Activated T-helper 1 cell treated with Interleukin-2 at 50 U/mL for 16 hours (primary cell): Measurements from ENCODE around the gene OSBPL2.

Source experiments
- DNase-seq: peaks from one replicate; pipeline ENCODE4 v3.0.0-alpha.2; 2020; ENCODE audit warnings: low read depth

The OSBPL2 gene

DNA sequence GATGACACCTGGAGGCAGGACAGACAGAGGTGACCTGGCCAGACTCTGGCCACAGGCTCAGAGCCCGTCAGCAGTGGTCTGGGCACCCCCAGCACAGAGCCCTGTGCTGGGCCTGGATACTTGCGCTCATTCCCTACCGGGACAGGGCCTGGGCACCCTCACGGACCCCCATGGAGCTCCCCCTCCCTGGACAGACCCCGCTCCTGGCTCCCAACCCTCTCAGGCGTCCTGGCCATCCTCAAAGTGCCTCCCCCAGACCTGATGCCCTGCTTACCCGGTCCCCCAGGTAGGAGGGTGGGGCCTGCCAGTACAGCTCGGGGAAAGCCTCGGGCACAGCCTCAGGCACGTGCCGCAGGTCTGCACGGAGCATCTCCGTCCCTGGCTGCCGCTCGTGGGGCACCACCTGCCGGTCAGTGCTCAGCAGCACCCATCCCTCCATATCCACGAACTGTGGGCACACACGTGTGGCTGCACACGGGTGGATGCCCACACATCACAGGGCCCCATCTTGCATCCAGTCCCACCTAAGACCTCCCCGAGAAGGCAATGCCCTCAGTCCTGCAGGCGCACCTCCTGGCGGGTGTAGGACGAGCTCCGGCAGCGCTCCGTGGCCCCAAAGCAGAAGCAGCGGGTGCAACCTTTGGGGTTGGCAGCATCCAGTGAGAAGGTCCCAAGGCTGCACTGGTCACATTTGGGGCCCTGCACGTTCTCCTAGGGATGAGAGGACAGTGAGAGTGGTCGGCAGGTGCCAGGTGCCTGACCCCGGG lies 88.8 kb downstream of the OSBPL2 start:
- no peak for DNase-seq

DNA sequence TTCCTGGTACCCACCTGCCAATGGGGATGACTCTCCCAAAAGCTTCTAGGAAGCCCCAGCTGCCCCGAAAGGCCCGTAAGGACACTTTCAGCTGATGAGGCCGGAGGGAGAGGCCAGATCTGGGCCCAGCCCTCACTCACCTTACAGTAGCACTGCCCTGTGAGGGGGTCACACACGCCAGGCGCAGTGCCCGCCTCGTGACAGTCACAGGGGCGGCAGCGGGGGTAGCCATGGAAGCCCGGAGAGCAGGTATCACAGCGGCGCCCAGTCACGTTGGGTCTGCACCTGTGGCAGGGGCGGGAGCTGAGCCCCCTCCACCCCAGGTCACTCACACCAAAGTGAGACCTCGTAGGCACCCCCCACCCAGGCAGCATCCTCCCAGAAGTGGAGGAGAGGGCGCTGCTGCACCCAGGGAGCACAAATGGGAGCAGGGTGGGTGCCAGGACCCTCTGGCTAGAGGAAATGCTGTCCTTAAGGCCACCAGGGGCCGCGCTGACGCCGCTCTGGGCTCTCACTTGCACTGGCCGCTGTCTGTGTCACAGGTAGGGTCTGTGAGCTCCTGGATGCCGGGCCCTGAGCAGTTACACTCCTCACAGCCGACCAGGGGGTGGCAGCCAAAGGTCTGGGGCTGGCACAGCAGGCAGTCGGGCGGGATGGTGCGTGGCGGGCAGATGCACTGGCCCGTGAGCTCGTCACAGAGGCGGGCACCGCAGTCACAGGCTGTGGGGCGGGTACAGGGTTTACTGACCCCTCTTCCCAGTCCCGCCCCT lies 89.6 kb downstream of the OSBPL2 start:
- no peak for DNase-seq

DNA sequence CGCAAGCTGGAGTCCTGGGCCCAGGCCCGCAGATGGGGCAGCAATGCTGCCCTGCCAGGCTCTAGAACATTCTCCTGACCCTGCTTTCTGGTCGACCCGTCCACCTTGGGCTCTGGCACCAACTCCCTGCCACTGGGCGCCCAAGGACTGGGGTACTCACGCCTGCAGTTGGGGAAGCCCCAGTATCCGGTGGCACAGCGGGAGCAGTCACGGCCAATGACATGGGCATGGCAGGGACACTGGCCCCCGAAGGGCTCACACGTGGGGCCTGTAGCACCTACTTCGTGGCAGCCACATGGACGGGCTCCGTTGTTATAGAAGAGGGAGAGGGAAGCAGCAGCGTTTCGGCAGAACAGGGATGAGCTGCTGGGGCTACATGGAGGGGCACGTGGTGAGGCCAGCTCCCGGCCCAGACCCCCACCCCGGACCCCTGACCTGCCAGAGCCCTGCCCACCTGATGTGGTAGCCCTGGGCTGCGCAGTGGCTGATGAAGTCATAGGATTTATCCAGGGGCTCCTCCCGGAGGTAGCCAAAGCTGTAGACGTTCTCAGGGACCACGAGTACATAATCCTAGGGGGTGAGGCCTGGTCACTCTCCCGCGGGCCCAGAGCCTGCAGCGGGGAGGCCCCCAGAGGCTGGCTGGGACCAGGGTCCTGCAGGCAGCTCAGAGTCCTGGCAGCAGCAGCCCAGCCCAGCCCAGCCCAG lies 90.5 kb downstream of the OSBPL2 start:
- DNase-seq: no peak

DNA sequence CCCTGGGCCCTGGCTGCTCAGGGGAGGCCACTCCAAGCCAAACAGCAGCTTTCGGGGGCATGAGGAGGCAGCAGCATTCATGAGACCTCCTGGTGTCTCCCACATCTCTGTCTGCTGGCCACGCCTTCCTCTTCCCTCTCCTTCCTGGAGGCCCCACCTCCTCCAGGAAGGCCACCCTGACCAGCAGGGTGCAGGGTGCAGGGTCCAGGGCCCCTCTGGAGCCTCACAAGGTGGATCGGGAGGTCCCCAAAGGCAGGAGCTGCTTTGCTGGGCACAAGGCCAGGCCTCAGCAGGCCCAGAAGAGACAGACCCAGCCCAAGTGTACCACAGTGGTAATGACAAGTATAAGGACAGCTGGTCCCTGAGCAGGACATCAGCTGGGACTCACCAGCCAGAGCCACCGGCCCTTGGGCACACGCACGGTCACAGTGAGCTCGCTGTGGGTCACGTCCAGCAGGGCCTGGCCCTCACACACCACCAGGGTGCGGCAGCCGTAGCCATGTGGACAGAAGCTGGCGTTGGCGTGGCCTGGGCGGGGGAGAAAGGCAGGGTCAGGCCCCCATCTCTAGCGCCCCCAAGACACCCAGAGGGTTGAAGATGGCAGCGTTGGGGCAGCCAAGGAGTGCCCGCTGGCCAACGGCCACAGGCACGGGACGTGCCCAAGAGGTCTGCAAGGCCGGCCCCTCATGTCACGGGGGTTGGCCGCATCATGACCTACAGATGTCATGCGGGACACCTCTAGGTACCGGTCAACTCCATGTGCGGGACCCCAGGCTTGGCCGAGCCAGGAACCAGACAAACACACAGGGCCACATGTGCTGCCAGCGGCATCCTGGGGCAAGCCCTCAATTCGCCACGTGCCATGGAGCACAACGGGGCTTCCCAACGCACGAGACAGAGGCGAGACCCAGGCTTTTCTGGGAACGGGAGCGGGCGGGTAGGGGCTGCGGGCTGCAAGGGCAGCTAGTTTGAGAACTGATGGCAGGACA lies 91.4 kb downstream of the OSBPL2 start:
- DNase-seq: no peak

DNA sequence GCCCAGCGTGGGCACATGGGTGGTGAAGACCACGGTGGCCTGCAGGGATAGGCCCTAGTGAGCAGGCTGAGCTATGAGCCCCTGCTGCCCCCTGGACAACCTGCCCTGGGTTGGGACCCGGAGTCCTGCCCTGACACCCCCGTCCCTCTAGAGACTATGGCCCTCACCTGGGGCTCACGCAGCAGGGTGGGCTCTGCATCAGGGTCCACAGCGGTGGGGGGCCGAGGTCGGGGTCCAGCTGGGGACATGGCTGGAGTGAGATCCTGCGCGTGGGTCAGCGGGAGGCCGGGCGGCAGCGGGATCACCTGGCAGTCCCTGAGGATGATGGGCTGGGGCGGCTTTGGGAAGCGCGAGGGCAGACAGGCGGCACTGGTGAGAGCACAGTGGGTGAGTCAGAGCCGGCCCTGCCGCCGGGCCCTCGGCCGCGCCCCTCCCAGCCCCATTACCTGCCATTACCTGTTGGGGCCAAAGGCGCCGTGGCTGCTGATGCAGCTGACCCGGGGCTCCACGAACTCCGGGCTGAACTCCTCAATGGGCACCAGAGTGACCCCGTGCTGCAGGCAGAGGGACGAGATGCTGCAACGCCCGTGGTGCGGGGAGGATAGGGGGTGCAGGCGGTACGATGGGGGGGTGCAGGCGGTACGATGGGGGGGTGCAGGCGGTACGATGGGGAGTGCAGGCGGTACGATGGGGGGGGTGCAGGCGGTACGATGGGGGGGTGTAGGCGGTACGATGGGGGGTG lies 92.4 kb downstream of the OSBPL2 start:
- no peak for DNase-seq

DNA sequence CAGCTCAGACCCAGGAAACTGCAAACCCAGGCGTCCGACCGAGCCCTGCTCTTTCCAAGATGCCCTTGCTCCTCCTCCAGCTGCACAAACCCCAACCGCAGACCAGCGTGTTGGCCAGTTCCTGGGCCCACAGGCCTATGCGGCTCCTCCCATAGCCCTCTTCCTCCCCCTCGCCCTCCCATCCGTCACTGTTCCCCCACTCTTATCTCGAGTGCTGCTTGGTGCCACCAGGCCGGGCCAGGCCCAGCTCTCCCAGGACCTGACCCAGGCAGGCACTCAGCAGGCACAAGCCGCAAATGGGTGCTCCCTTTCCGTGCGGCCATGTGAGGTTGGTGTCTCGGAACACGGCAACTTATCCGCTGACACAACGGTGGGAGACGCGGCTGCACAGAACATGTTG lies 93.0 kb downstream of the OSBPL2 start:
- no peak for DNase-seq

DNA sequence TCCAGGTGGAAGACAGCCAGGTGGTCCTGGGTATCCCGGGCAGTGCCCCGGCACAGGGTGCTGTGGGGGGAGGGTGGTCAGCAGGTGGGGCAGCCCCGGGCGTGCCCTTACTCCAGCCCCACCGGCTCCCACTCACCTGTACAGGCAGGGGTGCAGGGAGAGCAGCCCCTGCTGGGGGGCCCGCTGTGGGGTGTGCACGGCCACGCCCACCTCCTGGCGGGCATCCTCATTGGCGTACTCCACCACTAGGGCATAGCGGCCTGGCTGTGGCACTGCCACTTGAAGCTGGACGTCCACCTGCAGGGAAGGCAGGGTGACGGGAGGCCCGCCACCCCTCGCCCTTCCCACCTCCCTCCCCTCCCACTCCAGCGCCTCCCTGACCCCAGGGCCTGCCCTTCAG lies 94.1 kb downstream of the OSBPL2 start:
- no peak for DNase-seq

DNA sequence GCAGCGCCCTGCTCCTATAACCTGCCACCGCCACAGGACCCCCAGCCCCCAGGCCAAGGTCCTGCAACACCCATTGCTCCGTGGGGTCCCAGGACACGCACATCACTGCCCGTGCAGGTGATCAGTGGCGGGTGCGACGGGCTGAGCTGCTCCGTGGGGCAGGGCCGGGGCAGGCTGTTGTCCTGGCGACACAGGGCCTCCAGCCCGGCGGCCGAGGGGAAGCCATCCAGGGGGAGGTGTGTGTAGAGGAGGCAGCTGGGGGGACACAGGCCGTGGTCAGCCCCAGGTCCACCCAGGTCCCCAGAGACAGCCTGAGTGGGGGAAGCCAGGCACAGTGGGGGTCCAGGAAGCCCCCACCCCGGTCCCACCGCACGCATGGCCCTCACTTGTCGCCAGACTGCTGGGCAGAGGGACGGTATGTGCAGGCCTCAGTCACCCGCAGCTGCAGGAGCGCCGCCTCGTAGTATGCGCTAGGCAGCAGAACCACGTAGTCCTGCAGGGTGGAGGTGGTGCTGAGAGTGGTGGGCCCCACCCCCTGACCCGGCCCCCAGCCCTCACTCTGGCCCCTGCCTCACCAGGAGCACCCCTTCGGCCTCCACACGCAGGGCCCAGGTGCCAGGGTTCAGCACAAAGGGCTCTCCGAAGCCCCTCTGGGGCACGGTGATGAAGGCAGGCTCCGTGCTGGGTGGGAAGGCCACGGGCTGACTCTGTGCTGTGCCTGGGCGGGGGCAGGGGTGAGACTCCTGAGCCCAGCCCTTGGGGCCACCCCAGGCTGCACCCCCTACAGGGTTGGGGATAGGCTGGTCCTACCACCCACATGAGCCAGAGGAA lies 94.9 kb downstream of the OSBPL2 start:
- no peak for DNase-seq

DNA sequence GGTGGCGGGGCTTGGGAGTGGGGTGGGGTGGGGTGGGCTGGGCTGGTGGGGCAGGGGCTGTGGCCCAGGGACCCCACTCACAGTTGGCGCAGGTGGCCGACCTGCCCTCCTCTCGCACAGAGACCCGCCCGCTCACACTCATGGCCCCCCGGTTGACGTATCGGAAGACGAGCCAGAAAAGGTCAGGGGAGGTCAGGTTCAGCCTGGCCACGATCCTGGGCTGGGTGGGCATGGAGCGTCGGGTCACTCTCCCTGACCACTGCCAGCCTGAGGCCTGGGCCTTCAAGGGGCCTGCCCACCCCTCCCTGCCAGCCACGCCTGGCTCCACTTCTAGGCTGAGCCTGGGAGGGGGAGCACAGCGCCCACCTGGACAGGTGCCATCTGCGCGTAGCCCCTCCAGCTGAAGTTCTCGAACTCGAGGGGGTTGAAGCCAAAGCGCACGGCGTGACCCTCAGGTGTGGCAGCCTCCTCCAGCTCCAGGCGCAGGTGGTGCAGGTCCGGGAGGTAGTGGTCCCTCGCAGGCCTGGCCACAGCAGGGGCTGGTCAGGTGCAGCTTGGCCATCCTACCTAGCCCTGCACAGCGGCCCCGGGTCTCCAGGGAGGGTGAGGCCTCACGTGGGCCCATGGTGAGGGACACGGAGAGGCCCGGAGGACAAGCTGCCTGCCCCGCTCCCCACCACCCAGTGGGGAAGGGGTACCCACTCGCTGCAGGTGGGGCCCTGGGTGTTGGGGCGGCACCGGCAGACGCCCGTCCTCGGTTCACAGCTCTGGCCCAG lies 95.7 kb downstream of the OSBPL2 start:
- no peak for DNase-seq

DNA sequence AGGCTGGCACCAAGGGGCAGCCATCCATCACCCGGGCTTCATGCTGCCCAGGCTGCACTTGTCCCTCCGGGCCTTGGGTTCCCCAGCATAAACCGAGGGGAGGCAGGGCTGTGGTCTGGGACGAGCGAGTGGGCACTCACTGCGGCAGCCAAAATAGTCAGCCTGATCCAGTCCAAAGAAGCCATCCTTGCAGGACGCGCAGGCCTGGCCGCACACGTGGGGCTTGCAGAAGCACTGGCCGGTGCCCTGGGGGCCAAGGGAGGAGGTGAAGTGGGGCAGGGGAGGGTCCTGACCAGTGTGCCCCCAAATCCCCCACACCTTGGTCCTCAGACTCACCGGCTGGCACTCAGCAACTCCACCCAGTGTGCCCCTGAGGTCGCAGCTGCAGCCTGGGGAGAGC lies 96.6 kb downstream of the OSBPL2 start:
- DNase-seq: no peak

DNA sequence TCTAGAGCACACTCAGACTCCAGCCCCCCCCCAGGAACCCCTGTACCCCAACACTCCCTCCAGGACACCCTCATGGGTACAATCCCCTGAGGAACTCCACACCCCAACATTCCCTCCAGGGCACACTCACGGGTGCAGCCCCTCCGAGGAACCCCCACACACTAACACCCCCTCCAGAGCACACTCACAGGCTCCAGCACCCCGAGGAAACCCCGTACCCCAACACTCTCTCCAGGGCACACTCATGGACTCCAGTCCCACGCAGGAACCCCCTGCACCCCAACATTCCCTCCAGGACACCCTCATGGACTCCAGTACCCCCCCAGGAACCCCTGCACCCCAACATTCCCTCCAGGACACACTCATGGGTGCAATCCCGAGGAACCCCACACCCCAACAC lies 97.2 kb downstream of the OSBPL2 start:
- no peak for DNase-seq

DNA sequence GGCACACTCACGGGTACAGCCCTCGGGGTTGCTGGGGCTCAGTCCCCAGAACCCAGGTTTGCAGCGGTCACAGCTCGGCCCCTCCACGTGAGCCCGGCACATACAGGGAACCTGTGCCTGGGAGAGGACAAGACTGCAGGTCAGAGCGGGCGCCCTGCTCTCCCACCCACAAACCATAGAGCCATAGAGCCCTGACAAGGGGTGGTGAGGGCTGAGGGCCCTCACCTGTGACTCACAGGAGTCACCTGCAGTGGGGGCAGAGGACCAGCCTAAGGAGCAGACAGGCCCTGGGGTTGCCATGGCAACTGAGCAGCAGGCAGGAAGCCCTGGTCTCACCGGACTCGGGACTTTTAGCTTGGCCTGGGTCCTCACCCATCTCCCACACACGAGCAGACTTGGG lies 98.0 kb downstream of the OSBPL2 start:
- no peak for DNase-seq

DNA sequence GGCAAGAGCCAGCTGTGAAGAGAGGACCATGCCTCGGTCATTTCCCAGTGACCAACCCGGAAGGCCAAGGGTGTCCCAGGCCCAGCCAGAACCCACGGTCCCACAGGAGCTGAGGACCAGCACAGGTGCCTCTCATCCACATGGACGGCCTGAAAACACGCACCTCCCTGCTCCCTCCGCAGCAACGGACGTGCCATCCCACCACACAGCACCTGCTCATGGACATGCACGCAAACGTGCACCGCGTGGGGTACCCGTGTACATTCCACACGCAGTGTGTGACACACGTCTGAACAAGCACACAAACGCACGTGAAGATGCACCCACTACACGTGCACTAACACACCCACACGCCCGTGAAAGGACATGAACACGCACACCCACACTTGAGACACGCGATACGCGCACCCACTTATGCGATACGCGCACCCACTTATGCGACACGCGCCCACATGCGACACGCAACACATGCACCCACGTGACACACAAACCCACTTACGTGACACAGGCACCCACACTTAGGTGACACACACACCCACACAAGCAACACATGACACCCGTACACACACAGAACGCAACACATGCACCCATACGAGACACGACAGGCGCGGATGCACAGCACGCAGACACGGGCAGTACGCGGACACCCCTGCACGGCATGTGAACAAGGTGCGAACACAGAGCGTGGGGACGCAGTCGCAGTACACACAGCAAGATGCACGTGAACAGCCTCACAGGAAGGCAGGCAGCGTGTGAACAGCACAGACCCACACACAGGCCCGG lies 98.6 kb downstream of the OSBPL2 start:
- DNase-seq: no peak

DNA sequence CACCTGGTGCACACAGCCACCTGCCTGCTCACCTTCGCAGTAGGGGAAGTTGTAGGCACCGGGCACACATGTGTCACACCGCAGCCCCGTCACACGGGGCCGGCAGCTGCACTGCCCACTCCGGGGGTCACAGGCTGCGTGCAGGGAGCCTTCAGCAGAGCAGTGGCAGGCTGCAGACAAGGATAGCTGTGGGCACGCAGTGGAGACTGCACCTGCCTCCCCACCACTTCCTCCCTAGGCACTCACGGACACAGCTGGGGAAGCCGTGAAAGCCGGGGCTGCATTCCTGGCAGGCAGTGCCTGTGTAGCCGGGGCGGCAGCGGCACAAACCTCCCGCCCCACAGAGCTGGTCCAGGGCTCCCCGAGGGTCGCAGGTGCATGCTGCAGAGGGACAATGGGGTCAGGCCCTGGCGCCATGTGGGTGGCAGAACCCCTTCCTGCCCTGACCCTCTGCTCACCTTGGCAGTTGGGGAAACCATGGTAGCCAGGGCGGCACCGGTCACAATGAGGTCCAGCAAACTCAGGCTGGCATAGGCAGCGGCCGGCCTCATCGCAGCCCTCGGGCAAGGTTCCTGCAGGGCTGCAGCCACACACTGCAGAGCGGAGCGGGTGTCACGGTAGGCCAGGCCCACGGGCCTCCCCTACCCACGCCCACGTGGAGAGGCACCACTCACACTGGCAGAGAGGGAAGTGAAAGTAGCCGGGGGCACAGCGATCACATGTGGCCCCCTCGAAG lies 99.4 kb downstream of the OSBPL2 start:
- no peak for DNase-seq

DNA sequence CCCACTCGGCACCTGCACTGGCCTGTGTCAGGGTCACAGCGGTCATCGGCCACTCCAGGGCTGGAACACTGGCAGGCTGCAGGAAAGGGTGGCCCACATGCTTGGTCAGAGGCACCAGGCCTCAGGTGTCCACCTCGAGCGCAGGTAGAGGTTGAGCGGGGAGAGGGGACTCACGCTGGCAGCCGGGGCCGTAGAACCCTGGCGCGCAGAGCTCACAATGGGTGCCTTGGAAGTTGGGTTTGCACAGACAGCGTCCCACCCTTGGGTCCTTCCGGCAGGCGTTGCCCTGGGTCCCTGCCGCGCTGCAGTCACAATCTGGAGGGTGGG lies 99.9 kb downstream of the OSBPL2 start:
- no peak for DNase-seq

DNA sequence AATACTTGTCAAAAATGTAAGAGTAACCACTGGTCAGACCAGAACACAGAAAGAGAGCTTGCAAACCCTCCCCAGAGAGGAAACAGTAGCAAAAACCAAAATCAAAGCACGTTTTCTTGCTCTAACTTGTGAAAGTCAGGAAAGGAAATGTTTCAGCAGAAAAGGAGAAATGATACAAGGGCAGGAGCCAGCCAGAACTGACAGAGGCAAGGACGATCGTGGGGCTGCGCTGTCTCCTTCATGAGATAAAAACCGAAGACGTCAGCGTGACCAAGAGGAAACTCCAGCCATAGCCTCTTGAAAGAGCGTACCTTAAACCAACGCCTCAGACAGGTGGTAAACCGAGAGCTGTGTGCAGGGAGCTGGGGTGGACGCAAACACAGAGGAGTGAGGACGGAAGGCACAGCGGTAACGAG lies 101.3 kb downstream of the OSBPL2 start:
- no peak for DNase-seq

DNA sequence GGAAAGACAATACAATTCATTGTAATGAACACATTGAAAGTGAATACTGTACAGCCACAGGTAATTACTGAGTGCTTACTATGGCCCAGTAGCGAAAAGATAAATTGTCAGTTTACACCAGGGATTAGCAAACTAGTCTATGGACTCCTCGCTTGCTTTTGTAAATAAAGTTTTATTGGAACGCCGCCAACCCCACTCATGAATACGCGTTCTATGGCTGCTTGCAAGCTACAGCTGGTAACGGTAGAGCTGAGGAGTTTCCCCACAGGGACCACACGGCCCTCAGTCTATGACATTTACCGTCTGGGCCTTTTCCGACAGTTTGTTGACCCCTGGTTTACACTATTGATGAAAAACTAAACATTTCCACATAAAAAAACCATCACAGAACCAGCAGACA lies 104.6 kb downstream of the OSBPL2 start:
- no peak for DNase-seq

DNA sequence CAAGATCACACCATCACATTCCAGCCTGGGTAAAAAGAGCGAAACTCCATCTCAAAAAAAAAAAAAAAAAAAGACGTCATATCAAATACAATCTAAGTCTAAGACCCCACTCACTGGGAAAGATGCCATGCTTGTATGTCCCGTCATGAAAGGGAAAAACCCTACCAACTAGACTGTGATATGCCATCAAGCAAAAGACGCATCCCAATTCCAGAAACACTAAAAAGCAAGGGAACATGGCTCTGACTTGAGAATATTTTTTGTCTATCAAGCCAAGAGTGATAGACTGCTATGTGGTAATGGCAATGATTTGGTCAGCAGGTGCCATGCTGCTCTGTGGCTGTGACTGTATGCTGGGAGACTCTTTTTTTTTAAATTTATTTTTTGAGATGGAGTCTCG lies 105.8 kb downstream of the OSBPL2 start:
- no peak for DNase-seq
